ENCODE measurements around the gene NCBP3.
"Not testable (repeated sequence)": the region's sequence is repeated elsewhere in the genome, so short reads cannot be mapped to it uniquely, and the experiment has no call there.

The NCBP3 gene

DNA sequence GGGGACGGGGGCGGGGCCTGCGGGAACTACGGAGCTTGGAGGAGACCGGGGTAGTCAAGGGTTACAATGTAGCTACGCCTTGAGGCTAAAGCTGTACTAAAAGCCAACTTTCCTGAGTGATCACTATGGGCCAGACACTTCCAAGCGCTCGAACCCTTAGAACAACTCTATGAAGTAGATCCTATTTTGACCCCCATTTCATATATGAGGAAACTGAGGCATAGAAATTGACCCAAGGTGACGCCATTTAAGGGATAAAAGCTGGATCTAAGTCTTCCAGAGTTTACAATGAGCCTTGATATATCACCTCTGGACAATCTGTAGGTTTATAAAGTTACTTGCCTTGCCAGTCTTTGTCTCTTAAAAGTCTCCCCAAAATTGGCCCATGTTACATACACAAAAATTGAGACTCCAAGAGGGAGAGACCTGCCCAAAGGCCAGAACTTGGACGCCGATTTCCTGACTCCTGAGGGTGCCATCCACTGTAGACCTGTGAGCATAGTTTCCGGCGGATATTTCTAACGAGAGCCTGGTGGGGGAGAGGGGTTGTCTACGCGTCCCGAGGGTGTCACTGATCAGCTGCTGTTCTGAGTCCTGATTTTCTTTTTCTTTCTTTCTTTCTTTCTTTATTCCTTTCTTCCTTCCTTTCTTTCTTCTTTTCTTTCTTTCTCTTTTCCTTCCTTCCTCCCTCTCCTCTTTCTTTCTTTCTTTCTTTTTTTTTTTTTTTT lies 555 bp upstream of the NCBP3 start:
- no peak for DNase-seq

GRCh38 chr17:3845291-3845620 lies 790 bp downstream of the NCBP3 start:
- no peak for DNase-seq

- not testable (repeated sequence) for DNase-seq
Measured at GRCh38 chr17:3844556-3844955, 1.5 kb downstream of the NCBP3 start.

DNA sequence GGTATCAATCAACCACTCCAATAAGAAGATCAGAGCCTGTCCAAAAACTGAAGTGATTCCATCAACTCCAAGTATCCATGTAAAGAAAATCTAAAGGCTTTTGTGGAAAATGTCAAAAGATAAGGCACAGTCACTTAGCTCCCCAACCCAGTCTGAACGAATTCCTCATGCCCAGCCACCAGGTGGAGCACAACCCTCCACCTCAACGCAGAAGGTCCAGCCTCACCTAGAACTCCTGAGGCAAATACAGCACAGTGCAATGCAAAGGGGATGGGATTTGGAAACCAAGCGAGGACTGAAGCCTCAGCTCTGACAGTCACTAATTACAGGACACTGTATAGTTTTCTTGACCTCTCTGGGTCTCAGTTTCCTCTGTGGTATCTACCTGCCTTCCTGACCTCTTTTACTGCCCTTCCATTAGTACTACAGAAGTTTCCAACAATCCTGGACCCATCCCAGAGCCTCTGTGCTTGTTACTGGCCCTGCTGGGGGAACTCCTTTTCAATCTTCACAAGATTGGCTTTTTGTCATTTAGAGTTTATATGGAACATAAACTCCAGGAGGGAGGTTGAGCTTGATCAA lies 2.0 kb downstream of the NCBP3 start:
- DNase-seq: no peak

- no peak for DNase-seq
Measured at GRCh38 chr17:3838206-3838605, 7.8 kb downstream of the NCBP3 start.

DNA sequence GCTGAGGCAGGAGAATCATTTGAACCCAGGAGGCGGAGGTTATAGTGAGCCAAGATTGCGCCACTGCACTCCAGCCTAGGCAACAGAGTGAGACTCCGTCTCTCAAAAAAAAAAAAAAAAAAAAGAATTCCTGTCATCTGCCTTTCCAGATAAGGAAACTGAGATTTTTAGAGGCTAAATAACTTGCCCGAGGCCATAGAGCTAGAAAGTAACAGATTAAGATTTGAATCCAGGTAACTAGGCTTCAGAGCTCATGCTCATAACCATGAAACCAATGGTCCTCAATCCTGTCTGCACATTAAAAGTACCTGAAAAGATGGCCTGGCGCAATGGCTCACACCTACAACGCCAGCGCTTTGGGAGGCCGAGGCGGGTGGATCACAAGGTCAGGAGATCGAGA lies 9.5 kb downstream of the NCBP3 start:
- DNase-seq: no peak

- no peak for DNase-seq
Measured at GRCh38 chr17:3835410-3836229, 10.4 kb downstream of the NCBP3 start.

DNA sequence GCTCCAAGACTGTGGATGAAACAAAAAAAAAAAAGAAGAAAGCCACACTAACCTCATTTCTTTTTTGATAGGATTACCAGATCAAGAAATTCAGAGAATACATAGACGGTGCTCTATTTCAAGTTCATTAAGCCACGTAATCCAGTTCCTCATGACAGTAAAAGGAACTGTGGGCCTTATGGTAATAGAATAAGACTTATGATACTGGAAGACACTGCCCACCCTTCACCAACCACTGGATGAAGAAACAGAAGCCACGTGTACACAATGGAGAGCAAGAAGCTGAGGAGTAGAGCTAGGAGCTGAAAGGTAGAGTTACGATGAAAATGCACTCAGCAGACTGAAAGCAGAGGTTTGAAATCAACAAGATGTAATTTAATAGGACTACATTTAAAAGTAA lies 11.2 kb downstream of the NCBP3 start:
- no peak for DNase-seq

DNA sequence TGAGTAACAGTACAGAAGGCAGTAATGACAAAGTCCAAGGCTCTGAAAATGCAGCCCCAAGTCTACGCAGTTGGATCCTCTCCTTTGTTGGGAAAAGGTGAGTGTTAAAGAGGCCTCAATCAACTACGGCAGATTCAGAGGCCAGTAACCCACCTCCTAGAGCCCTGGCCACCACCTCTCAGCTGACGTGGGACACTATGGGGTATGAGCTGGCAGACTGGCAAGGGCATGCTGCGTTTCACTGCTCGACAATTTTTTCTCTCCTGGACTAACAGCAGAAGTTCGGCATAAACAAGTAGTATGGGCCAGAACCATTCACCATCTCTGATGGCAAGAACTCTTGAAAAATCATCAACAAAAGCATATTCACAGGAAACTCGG lies 17.2 kb downstream of the NCBP3 start:
- DNase-seq: no peak

DNA sequence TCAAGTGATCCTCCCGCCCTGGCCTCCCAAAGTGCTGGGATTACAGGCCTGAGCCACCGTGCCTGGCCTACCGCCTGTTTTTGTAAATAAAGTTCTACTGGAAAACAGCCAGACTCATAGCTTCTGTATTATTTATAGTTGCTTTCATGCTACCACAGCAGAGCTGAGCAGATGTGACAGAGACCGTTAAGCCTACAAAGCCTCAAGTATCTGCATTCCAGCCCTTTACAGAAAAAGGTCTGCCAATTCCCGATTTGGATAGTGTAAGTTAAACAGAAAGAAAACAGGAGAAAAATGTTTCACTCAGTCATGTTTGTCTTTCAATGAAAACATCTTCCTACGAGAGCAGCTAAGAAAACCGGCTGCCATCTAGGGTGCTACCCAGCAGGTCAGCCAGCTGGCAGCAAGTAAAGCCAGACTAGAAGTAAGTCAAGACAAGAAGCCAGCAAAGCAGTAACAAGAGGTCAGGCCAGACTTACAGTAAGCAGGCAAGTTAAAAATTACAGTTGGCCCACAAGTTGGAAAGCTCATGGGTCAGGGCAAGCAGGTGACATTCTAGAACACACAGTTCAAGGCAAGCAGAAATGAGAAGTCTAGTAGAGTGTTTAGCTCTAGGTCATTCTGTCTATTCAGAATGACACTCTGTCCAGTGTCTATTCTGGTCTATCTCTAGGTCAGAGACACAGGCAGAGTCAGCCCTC lies 17.7 kb downstream of the NCBP3 start:
- DNase-seq: no peak

DNA sequence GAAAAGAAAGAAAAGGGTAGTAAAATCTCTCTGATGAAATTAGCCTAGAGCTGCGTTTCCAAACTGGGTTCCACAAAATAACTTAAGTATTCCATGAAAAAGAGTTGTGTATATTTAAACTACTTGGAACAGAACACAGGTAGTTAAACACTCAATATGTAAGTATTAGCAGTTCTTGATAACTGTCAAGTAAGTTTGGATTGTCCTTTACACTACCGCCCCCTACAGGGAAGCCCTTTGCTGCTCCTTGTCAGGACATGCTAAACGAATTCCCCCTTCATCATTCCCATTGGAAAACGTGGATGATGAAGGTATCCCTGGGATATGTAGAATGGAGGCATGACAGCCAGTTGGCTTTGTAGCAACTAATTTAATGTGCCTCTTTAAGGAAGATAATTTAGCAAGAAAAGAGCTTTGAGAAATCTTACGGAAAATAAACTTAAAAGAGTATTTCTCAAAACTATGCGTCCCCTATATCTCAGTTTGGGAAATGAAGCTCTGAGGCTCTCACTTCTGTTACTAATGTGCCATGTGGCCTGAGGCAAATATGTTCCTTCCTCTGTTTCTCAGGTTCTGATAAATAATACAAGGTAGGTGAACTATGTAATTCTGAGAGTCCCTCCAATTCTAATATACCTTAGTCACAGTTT lies 18.8 kb downstream of the NCBP3 start:
- no peak for DNase-seq

- no peak for DNase-seq
Measured at GRCh38 chr17:3826191-3826590, 19.9 kb downstream of the NCBP3 start.

GRCh38 chr17:3821101-3821500 lies 24.9 kb downstream of the NCBP3 start:
- no peak for DNase-seq

DNA sequence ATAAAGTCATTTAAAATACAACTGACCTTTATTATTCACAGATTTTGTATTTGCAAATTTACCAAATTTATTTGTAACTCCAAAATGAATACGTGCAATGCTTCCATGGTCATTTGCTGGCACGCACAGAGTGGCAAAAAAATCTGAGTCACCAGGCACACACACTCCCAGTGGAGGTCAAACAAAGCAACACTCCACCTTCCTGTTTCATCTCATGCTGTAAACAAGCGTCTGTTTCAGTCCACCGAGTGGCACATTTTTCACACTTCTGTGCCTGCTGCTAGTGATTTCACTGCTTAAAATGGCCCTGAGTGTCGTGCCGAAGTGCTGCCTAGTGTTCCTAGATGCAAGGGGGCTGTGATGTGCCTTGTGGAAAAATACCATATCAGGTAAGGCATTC lies 27.3 kb downstream of the NCBP3 start:
- DNase-seq: no peak

DNA sequence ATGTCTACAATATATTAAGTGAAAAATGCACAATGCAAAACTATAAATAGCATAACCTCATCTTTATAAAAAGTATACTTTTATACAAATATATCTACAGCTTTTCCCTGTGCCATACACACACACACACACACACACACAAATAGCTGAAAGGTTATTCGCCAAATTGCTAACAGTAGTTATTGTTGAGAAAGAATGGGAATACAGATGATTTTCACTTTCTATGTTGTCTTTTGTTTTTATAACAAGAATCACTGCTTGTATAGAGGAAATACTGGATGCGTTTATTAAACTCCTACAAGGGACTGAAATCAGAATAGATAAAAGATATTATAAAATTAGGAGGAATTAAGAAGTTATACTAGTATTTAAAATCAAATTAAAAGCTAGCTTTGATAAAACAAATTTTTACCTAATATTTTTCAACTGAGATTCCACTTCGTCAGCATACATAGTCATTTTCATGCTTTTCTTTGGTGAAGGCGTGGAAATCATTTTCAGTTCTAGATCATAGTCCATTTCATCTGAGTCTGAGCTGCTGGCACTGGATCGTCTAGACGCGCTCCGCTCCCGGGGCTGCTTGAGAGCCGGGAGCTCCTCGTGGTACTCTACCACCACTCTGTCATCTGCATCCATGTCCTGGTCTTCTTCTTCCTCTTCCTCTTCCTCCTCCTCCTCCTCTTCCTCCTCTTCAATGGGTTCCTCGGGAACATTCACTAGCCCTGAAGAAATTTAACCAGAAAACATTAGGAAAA lies 28.0 kb downstream of the NCBP3 start:
- no peak for DNase-seq

DNA sequence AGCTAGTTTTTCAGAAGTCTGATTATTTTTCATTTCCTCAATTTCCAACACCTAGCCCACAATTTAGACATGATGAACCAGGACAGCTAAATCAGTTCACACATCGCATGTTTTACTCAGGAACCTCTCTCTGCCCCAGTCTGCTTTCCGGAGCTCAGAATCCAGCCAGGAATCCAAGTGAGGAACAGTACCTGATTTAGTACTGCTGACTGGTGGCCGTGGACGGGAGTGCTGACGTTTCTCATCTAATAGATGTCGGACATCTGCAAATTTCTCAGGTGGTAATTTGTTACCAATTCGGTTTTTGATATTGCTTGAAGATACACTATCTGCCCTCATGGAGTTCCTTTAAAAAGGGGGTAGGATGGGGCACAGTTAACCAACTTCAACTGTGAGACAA lies 30.1 kb downstream of the NCBP3 start:
- no peak for DNase-seq

DNA sequence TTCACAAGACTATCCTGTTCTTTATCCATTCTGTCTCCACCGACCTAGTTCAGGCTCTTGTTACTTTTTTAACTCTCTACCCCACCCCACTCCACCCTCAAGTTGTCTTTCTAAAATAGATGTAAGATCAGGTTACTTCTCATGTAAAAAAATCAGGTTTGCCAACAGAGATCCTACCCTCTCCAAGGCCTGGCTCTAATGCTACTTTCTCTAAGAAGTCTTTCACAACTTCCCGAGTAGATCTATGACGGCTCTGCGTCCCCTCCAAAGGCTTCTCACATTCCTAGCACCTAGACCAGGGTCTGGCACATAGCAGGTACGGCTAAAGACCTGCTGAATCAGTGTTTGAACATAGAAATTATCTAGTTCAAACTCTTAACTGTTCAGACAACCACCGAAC lies 30.9 kb downstream of the NCBP3 start:
- DNase-seq: no peak

GRCh38 chr17:3814361-3814760 lies 31.7 kb downstream of the NCBP3 start:
- no peak for DNase-seq

GRCh38 chr17:3813171-3813570 lies 32.9 kb downstream of the NCBP3 start:
- no peak for DNase-seq

DNA sequence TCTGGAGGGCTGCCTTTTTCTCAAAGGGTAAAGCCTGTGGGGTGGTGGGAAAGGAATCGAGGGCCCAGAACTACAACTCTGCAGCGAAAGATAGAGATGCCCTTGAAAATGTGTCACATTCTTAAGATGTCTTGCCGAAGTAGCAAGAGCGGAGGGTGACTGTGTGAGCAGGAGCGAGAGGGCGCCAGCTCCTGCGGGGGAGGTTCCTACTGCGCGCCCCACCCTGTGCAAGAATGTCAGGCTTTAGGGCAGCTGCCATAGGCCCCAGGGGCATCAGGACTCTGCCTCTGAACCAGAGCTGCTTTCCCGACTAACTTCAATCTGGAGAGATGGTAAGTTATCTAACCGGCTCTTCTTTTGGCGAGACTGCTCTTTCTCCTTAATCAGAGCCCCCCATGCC lies 33.3 kb downstream of the NCBP3 start:
- DNase-seq: no peak

- no peak for DNase-seq
Measured at GRCh38 chr17:3812284-3812683, 33.8 kb downstream of the NCBP3 start.

GRCh38 chr17:3810019-3810418 lies 36.0 kb downstream of the NCBP3 start:
- DNase-seq: no peak

Measured in NCI-H187 treated with DMSO at 0.1 percent for 48 hours (cell line).